Activated effector memory CD4-positive, alpha-beta T cell treated with Interleukin-2 at 50 U/mL for 16 hours (primary cell): Measurements from ENCODE around the gene IQUB.
"Not testable (repeated sequence)": the region's sequence is repeated elsewhere in the genome, so short reads cannot be mapped to it uniquely, and the experiment has no call there.

Experiments
- DNase-seq: peaks from one replicate; pipeline ENCODE4 v3.0.0-alpha.2; 2020

The IQUB gene

DNA sequence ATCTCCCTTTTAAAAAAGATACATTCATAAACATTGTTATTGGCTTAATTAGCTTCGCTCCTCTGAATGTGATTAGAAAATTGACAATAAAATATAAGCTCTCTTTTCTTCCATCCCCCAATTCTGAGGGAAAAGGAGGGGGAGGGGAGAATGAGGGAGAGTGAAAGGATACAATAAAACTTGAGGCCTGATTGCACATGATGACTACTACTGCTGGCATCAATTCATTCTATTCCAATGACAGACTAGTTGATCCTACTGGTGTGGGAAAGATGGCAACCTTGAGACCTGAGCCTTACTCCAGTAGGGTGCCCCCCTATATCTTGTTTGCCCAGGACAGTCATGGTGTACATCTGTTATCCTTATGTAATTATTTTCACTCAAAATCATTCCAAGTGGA is 4.5 kb upstream of the IQUB start:
- no peak for DNase-seq

DNA sequence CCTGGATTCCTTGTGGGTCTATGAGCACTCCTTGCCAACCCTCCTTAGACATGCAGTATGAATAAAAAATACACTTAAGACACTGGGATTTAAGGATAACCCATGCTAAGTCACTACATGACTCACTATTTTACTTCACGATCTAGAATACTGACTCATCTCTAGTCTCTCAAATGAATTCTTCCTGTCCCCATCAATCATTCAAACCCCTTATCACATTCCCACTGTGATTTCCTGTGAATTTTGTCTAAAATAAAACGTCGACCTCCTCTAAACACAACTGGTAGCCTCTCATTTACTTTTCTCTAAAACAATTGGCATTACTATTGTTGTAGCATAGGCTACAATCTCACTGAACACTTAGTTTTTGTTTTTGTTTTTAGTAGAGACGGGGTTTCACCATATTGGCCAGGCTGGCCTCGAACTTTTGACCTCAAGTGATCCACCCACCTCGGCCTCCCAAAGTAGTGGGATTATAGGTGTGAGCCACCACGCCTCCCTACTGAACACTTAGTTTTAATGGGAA is 3.9 kb upstream of the IQUB start:
- DNase-seq = no peak

DNA sequence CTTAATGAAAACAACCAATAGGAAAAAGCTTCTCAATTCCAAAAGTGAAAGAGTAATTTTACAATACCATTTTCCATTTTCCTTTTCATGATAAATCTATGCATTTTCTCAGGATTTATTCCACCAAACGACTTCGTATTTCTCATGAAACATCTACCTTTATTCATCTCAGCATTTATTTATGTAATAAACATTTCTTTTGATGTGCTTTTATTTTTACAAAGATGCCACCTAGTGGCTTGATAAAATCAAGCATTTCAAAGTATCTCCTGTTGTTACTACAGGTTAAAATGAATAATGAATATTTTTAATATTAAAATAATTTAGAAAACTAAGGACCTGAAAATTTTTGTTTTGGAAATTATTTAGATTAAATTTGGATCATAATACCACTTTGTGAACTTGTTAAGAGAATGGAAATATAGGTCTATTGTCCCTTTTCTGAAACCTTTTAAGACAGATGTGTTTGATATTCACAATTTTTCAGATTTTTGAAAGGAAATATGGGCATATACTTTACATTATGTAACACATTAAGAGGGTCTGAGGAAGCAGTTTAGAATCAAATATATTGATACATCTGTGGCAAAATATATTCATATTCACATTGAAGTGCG is 2.7 kb upstream of the IQUB start:
- DNase-seq = no peak

DNA sequence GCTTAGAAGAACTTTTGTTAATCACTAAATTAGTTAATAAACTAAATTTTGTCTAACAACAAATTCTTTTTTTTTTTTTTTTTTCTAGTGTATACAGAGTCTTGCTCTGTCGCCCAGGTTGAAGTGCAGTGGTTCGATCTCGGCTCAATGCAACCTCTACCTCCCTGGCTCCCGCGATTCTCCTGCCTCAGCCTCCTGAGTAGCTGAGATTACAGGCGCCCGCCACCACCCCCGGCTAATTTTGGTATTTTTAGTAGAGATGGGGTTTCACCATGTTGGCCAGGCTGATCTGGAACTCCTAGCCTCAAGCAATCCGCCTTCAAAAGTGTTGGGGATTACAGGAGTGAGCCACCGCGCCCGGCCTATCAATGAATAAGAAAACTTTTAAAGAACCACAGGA is 1.1 kb upstream of the IQUB start:
- DNase-seq = no peak

- no peak for DNase-seq
Measured at GRCh38 chr7:123533929-123534382, 439 bp downstream of the IQUB start.

DNA sequence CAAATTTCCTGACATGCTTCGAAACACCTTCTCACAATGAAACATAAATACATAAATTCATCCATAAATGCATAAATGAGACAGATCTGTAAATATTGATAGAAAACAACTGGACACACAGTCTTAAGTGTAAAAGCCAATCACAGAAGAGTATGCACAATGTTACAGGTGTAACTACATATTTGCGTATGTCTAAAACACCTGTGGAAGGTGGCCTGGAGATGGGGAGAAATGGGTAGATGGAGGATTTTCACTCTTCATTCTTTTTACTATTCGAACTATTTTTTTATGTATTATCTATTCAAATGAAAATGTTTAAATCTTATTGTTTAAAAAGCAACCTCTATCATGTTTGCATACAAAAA is 860 bp downstream of the IQUB start:
- DNase-seq = no peak

DNA sequence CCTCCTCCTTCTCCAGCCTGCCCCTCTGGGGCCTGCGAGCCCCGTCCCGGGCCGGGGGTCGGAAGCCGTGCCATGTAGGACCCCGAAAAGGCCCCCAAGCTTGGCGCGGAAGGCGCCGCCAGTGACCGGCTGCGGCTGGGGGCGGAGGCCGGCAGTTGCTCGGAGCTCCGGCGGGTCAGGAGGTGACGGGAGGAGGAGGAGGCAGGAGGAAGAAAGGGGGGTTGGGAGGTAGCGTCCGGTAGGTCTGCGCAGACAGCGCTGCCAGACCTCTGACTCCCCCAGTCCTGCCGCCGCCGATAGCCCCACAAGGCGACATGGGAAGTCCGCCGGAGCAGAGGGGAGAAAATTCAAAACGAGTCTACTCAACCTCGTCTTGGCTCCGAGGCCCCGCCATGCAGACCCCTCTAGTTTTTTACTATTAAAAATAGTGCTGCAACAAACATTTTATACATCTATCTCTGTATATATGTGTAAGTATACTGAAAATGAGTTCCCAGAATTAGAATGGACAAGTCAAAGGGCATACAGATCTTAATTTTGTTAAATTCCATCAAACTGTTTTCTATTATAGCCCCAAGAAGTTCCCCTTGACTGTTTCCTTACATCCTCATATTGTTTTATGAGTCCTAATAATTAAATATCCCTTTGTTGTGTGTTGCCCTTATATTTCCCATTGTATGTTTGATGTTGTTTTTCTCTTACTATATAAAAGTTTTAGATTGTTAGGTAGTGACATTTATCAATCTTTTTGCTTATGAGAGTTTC is 1.4 kb downstream of the IQUB start:
- DNase-seq = peak; percentile 37

GRCh38 chr7:123532343-123532742 is 2.1 kb downstream of the IQUB start:
- DNase-seq = not testable (repeated sequence)

DNA sequence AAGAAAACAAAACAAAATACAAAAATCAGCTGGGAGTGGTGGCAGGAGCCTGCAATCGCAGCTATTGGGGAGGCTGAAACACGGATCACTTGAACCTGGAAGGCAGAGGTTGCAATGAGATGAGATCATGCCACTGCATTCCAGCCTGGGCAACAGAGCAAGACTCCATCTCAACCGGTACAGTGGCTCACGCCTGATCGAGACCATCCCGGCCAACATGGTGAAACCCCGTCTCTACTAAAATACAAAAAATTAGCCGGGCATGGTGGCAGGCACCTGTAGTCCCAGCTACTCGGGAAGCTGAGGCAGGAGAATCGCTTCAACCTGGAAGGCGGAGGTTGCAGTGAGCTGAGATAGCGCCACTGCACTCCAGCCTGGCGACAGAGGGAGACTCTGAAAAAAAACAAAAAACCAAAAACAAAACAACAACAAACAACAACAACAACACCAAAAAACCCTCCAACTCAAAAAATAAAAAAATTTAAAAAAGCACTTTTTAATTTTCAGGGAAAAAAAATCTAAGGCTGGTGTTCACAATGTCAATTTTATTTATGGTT is 4.3 kb downstream of the IQUB start:
- DNase-seq = not testable (repeated sequence)

DNA sequence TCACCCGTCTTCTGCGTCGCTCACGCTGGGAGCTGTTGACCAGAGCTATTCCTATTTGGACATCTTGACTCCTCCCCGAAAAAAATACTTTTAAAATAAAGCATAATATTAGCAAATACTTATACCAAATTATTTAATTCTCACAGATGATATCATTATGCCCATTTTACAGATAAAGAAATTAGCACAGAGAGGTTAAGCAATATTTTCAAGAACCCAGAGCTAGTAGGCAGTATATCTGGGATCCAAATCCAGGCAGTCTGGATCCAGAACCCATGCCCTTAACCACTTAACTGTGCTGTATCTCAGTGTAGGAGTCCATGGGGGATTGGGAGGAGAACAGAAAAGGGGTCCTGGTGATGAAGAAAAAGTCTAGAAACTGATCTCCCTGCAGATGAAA is 6.1 kb downstream of the IQUB start:
- no peak for DNase-seq

GRCh38 chr7:123527712-123528225 is 6.6 kb downstream of the IQUB start:
- not testable (repeated sequence) for DNase-seq

- DNase-seq = not testable (repeated sequence)
Measured at GRCh38 chr7:123526533-123526932, 7.9 kb downstream of the IQUB start.

GRCh38 chr7:123522066-123522465 is 12.3 kb downstream of the IQUB start:
- no peak for DNase-seq

GRCh38 chr7:123505221-123505620 is 29.2 kb downstream of the IQUB start:
- DNase-seq = no peak

- no peak for DNase-seq
Measured at GRCh38 chr7:123502201-123502600, 32.2 kb downstream of the IQUB start.

- no peak for DNase-seq
Measured at GRCh38 chr7:123500878-123501489, 33.4 kb downstream of the IQUB start.

DNA sequence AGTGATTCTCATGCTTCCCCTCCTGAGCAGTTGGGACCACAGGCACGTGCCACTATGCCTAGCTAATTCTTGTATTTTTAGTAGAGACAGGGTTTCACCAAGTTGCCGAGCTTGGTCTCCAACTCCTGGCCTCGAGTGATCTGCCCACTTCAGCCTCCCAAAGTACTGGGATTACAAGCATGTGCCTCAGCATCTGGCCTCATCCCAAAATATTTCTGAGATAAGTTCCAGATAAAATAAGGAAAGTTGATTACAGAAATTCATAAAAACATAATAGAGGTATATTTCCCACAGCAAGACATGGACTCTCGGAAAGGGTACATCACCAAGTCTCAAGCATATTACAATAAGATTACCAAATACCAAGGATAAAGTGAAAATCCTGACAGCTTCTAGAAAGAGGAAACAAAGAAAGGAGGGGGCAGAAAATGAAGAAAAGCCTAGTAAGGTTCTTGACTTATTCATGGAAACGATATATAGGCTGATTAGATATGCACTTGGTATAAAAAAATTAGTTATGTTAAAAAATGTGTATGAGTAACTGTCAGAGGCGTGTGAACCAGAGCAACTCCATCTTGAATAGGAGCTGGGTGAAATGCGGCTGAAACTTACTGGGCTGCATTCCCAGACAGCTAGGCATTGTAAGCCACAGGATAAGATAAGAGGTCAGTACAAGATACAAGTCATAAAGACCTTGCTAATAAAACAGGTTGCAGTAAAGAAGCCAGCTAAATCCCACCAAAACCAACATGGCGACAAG is 35.0 kb downstream of the IQUB start:
- DNase-seq = no peak

GRCh38 chr7:123498601-123499000 is 35.8 kb downstream of the IQUB start:
- no peak for DNase-seq

DNA sequence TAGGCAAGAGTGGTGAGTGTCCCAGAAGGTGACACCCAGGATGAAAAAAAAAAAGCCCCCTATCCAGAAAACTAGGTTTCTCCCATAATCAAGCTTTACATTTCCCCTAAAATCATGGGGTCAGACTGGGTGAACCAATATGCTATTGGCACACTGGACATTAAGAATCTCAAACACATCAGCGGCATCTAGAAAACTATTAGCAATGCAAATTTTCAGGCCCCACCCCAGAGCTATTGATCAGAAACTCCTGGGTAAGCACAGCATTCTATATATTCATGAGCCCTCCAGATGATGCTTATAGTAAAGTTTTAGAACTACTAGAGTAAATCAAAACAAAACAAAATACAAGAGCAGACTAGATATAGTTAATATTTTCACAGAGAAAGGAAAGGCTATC is 36.4 kb downstream of the IQUB start:
- DNase-seq = no peak

- DNase-seq = no peak
Measured at GRCh38 chr7:123494193-123494796, 40.1 kb downstream of the IQUB start.

DNA sequence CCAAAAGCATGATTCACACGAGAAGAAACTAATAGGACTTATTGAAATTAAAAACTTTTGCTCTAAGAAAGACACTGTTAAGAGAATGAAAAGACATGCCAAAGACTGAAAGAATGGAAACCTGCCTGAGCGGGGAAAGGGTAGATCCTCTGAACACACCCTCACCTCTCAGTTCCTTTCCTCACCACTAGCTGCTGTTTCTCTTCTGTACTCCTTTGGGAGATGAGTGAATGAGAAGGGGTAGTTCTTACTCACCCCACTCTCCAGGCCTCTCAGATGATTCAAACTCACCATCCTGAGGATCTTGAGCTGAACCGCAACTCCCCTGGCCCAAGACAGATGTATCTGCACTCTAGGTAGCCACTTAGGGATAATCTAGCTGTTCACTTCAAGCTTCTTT is 41.9 kb downstream of the IQUB start:
- DNase-seq = no peak

GRCh38 chr7:123485721-123486120 is 48.7 kb downstream of the IQUB start:
- DNase-seq = no peak
